Fibroblast of the conjunctiva (primary cell): Measurements from ENCODE around the gene GLIPR1.
A peak's percentile ranks its signal among the peaks of the same experiment; 100 is the strongest.
"Not testable (repeated sequence)": the region's sequence is repeated elsewhere in the genome, so short reads cannot be mapped to it uniquely, and the experiment has no call there.

Experiments used
- DNase-seq: peaks from one replicate; pipeline ENCODE4 v3.0.0-alpha.2; 2010; ENCODE audit warnings: low read depth

Gene GLIPR1

GRCh38 chr12:75521224-75521623 lies 40.7 kb downstream of the GLIPR1 start:
- DNase-seq = not testable (repeated sequence)

- not testable (repeated sequence) for DNase-seq
These were observed 41.6 kb downstream of the GLIPR1 start for GRCh38 chr12:75522124-75522523.

- no peak for DNase-seq
These were observed 44.7 kb downstream of the GLIPR1 start for GRCh38 chr12:75525263-75525662.

DNA sequence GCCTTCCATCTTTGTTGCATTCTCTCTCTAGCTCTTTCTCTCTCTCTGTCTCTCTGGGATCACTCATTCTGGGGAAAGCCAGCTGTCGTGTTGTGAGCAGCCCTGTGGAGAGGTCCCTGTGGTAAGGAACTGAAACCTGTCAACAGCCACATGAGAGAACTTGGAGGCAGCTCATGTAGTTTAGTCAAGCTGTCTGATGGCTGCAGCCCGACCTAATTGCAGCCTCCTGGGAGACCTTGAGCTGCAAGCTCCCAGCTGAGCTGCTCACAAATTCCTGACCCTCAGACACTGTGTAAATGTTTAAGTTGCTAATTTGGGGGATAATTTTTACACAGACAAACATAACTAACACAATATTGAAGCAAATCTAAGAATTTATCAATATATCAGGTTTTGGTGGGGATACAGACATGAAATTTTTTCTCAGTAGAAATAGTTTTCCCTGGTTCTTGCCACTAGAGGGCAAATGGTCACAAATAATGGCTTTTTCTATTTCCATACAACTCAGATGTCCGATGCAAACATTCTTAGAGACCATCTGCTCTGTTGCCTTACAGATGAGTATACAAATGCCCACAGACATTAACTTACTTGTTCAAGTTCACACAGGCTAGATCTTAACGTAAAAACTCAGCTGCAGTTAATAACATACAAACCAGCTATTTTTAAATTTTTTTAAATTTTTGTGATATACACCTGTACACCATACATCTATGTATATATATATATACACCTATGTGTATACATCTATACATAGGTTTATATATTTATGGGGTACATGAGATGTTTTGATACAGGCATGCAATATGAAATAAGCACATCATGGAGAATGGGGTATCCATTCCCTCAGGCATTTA lies 46.3 kb downstream of the GLIPR1 start:
- DNase-seq = peak; percentile 49

GRCh38 chr12:75528272-75528671 lies 47.7 kb downstream of the GLIPR1 start:
- DNase-seq = no peak

GRCh38 chr12:75528692-75529091 lies 48.1 kb downstream of the GLIPR1 start:
- DNase-seq = no peak

GRCh38 chr12:75529316-75529715 lies 48.8 kb downstream of the GLIPR1 start:
- DNase-seq = no peak

- no peak for DNase-seq
These were observed 49.3 kb downstream of the GLIPR1 start for GRCh38 chr12:75529826-75530225.

DNA sequence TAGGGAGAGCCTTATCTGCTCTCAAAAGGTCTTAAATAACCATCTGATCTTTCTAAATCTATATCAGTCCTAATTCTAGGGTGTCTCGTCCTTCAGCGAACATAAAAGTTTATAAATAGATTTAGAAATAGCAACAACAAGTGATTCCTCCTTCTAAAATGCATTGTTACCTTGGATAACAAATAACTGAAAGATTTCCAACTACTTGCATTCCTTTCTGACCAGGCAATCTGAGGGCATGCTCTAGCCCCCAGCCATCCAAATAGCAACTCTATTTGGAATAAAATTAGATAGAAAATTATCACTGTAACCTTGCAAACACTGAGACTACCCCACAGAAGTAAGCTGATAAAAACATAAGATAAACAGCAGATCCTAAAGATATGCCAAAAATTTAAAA lies 52.7 kb downstream of the GLIPR1 start:
- no peak for DNase-seq

- no peak for DNase-seq
These were observed 59.3 kb downstream of the GLIPR1 start for GRCh38 chr12:75539889-75540288.

DNA sequence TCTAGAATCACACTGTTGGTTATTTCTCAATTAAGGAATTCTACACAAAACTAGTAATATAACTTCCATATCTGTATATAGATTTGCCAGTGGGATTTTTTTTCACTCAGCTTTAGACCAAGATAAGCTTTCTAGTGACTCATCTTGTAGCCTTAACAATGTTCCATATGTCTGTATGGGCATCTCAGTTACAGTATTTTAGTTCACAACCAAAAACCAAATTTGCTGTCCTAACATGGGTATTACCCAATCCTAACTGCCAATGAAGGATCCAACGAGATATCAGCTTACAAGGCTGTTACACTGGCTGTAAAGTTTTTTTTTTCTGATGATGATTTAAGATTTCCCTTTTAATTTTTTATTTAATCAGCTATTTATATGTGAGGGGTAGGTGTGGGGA lies 62.4 kb downstream of the GLIPR1 start:
- no peak for DNase-seq

GRCh38 chr12:75543529-75543928 lies 63.0 kb downstream of the GLIPR1 start:
- DNase-seq = no peak

- DNase-seq = no peak
These were observed 65.1 kb downstream of the GLIPR1 start for GRCh38 chr12:75545636-75546035.

GRCh38 chr12:75548879-75549278 lies 68.3 kb downstream of the GLIPR1 start:
- DNase-seq = no peak

GRCh38 chr12:75549989-75550388 lies 69.4 kb downstream of the GLIPR1 start:
- DNase-seq = no peak

DNA sequence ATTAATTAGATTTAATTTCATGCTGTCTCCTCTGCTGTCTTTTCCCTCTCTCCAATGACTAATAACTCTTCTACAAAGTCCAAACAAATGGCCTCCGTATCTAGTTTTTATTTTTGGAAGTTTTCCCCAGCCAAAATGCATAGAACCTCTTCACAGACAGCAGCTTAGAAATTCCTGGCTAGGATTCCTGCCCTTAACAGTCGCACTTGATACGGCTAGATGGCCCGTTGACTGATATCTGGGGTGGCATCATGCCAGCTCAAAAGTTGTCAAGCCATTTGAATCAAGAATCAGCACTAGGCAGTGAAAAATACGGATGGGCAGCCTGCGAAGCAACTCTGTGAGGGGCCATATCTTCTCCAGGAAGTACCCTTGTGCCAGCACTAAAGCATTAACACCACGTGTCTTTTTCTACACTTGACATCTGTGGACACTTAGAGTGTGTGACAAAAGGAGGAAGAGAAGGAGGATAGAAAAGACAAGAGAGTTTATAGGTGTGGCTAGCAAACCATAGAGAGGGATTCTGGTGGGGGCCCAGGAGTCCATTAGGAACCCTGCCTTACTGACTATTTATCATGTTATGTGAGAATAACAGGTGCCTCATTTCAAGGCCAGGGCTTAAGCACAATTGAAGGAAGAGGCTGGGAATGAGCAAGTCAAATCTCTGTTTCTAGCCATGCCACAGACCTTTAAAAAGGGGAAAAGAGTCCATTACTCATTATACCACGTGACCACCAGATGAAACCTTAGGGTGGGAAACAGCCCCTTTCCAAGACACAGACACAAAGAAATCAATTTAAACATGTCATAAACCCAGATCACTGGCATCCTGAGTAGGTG lies 70.1 kb downstream of the GLIPR1 start:
- no peak for DNase-seq

DNA sequence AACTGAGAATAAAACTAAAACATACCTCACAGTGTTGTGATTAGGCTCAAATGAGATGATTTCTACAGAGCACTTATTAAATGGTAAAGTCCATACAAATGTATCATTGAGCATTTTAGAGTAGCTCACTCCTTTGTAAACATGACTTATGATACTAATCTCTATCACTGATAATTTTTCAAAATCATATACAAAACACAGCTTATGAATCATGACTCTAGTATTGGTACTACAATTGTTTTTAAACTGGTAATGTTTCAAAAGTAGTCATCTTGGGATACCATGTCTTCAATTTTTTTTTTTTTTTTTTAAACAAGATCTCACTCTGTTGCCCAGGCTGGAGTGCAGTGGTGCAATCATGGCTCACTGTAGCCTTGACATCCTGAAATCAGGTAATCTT lies 70.9 kb downstream of the GLIPR1 start:
- no peak for DNase-seq

DNA sequence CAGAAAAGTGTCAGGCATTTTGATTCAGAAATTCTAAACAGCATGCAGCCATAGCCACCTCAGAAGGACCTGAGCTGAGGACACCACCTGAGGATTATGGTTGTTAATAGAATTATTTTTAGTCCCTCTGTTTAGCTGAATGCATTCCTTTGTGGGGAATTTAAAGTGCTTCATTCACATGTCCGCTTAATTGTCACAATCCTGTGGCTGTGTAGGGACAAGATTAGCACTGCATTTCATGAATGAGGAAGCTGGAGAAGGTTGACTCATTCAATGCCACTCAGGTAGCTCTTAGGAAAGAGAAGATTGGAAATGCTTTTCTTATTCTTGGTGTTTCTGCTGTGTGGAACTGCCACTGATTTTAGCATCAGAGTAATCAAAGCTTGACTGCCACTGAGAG lies 72.8 kb downstream of the GLIPR1 start:
- no peak for DNase-seq
